HEK293 (cell line): ENCODE data around the gene HUWE1.
"Not testable (repeated sequence)": the region's sequence is repeated elsewhere in the genome, so short reads cannot be mapped to it uniquely, and the experiment has no call there.

Experiments used
- CTCF ChIA-PET: fragments of 350-600 bp; formaldehyde crosslinking; extraction: SDS; loops from one replicate; lab custom pipeline; 2021; ENCODE audit warnings: antibody characterized with exemption; lab: Yijun Ruan, JAX
- POLR2A ChIA-PET: fragments of 300-600 bp; formaldehyde crosslinking; extraction: SDS; loops from one replicate; lab custom pipeline; 2020; ENCODE audit warnings: antibody characterized with exemption, inconsistent platforms; lab: Yijun Ruan, JAX
- H3K27ac ChIP-seq: fragments of 200-500 bp; sonication (Bioruptor generic); 2 replicates; pipeline ENCODE4 v1.5.1; 2014; ENCODE audit warnings: low read depth, low read length, control low read depth, inconsistent platforms; ENCODE audit errors: extremely low read depth
- H3K36me3 ChIP-seq, 2 experiments: fragments of 200-500 bp in 1 of 2; sonication (Bioruptor generic) in 1 of 2; 1 replicate in 1 of 2; 2 replicates in 1 of 2; pipeline ENCODE4 v1.5.1; 2014 to 2017; ENCODE audit warnings: inconsistent platforms in 2 of 2, low read length in 2 of 2; ENCODE audit not compliant: control insufficient read depth in 2 of 2, insufficient read depth in 1 of 2
- H3K4me1 ChIP-seq: fragments of 200-500 bp; sonication (Bioruptor generic); 2 replicates; pipeline ENCODE4 v1.5.1; 2014; ENCODE audit warnings: mild to moderate bottlenecking, low read length, inconsistent platforms; ENCODE audit not compliant: control insufficient read depth, insufficient read depth
- H3K4me3 ChIP-seq: 2 replicates; pipeline ENCODE4 v1.5.1; 2011; ENCODE audit warnings: low read depth, mild to moderate bottlenecking, control low read depth, low read length, moderate library complexity
- H3K9me3 ChIP-seq: fragments of 200-500 bp; sonication (Bioruptor generic); 2 replicates; pipeline ENCODE4 v1.5.1; 2014; ENCODE audit warnings: low read depth, low read length, inconsistent platforms; ENCODE audit not compliant: control insufficient read depth, insufficient read depth
- BCL11B ChIP-seq: fragments of 450-650 bp; formaldehyde crosslinking; IDR thresholded peaks from 2 replicates; pipeline ENCODE4 v1.5.1; 2016; ENCODE audit warnings: low read depth, missing biosample characterization, missing genetic modification characterization
- GLIS2 ChIP-seq: fragments of 450-650 bp; formaldehyde crosslinking; IDR thresholded peaks from 2 replicates; pipeline ENCODE4 v1.5.1; 2016; ENCODE audit warnings: missing biosample characterization, missing genetic modification characterization
- HOXC10 ChIP-seq: sonication (generic); formaldehyde crosslinking; IDR thresholded peaks from 2 replicates; pipeline ENCODE4 v1.8.1; 2023; ENCODE audit warnings: mild to moderate bottlenecking, missing genetic modification reagents
- KLF1 ChIP-seq: fragments of 450-650 bp; formaldehyde crosslinking; IDR thresholded peaks from 2 replicates; pipeline ENCODE4 v1.5.1; 2016; ENCODE audit warnings: missing biosample characterization, missing genetic modification characterization
- SALL2 ChIP-seq: fragments of 450-650 bp; formaldehyde crosslinking; IDR thresholded peaks from 2 replicates; pipeline ENCODE4 v1.5.0; 2017; ENCODE audit warnings: missing biosample characterization, mild to moderate bottlenecking, missing genetic modification characterization, borderline replicate concordance
- SCRT1 ChIP-seq: fragments of 450-650 bp; formaldehyde crosslinking; IDR thresholded peaks from 2 replicates; pipeline ENCODE4 v1.5.1; 2016; ENCODE audit warnings: missing biosample characterization, missing genetic modification characterization, borderline replicate concordance
- SETDB1 ChIP-seq: IDR thresholded peaks from one replicate; pipeline ENCODE4 v1.6.1; 2017; ENCODE audit warnings: mild to moderate bottlenecking, low read length, moderate library complexity, mixed read lengths; ENCODE audit not compliant: insufficient read length
- SP2 ChIP-seq: fragments of 450-650 bp; formaldehyde crosslinking; IDR thresholded peaks from 2 replicates; pipeline ENCODE4 v1.5.1; 2016; ENCODE audit warnings: missing biosample characterization, missing genetic modification characterization
- ZNF140 ChIP-seq: fragments of 450-650 bp; formaldehyde crosslinking; IDR thresholded peaks from 2 replicates; pipeline ENCODE4 v1.5.1; 2016; ENCODE audit warnings: missing biosample characterization, missing genetic modification characterization
- ZNF157 ChIP-seq: fragments of 450-650 bp; formaldehyde crosslinking; IDR thresholded peaks from 2 replicates; pipeline ENCODE4 v1.5.1; 2016; ENCODE audit warnings: missing biosample characterization, missing genetic modification characterization
- ZNF169 ChIP-seq: fragments of 450-650 bp; formaldehyde crosslinking; IDR thresholded peaks from 2 replicates; pipeline ENCODE4 v1.5.1; 2016; ENCODE audit warnings: missing biosample characterization, missing genetic modification characterization
- ZNF19 ChIP-seq: fragments of 450-650 bp; formaldehyde crosslinking; IDR thresholded peaks from 2 replicates; pipeline ENCODE4; 2016; ENCODE audit warnings: missing biosample characterization, missing genetic modification characterization, low read depth
- ZNF248 ChIP-seq: fragments of 450-650 bp; formaldehyde crosslinking; IDR thresholded peaks from 2 replicates; pipeline ENCODE4 v1.5.1; 2017; ENCODE audit warnings: missing biosample characterization, missing genetic modification characterization
- ZNF274 ChIP-seq, 2 experiments: fragments of 200-500 bp in 1 of 2; fragments of 450-650 bp in 1 of 2; sonication (Bioruptor generic) in 1 of 2; formaldehyde crosslinking in 1 of 2; IDR thresholded peaks; 2 replicates each; pipeline versions ENCODE4 v1.5.1 to v1.6.1; 2014 to 2016; ENCODE audit warnings: borderline replicate concordance in 1 of 2, inconsistent platforms in 1 of 2, low read length in 1 of 2, missing biosample characterization in 1 of 2, missing genetic modification characterization in 1 of 2
- ZNF292 ChIP-seq: fragments of 450-650 bp; formaldehyde crosslinking; IDR thresholded peaks from 2 replicates; pipeline ENCODE4 v1.5.1; 2016; ENCODE audit warnings: low read depth, missing biosample characterization, missing genetic modification characterization, borderline replicate concordance
- ZNF521 ChIP-seq: fragments of 450-650 bp; formaldehyde crosslinking; IDR thresholded peaks from 2 replicates; pipeline ENCODE4 v1.5.1; 2017; ENCODE audit warnings: missing biosample characterization, mild to moderate bottlenecking, missing genetic modification characterization
- ZNF558 ChIP-seq: fragments of 450-650 bp; formaldehyde crosslinking; IDR thresholded peaks from 2 replicates; pipeline ENCODE4 v1.5.1; 2016; ENCODE audit warnings: missing biosample characterization, missing genetic modification characterization
- ZNF660 ChIP-seq: fragments of 450-650 bp; IDR thresholded peaks from 2 replicates; pipeline ENCODE4 v1.5.1; 2018; ENCODE audit warnings: missing biosample characterization, mild to moderate bottlenecking, missing genetic modification characterization
- ZNF843 ChIP-seq: fragments of 450-650 bp; formaldehyde crosslinking; IDR thresholded peaks from 2 replicates; pipeline ENCODE4 v1.5.1; 2016; ENCODE audit warnings: missing biosample characterization, missing genetic modification characterization
- TF ChIP-seq, protein P1 (sequence below): fragments of 450-650 bp; formaldehyde crosslinking; IDR thresholded peaks from 2 replicates; pipeline ENCODE4 v1.5.1; 2016; ENCODE audit warnings: missing biosample characterization, missing genetic modification characterization
- TF ChIP-seq, protein P2 (sequence below): fragments of 450-650 bp; formaldehyde crosslinking; IDR thresholded peaks from 2 replicates; pipeline ENCODE4 v1.5.1; 2016; ENCODE audit warnings: missing biosample characterization, missing genetic modification characterization
- TF ChIP-seq, protein P3 (sequence below): fragments of 450-650 bp; formaldehyde crosslinking; IDR thresholded peaks from 2 replicates; pipeline ENCODE4 v1.5.1; 2017; ENCODE audit warnings: missing biosample characterization, missing genetic modification characterization
- TF ChIP-seq, protein P4 (sequence below): fragments of 450-650 bp; formaldehyde crosslinking; IDR thresholded peaks from 2 replicates; pipeline ENCODE4 v1.5.1; 2017; ENCODE audit warnings: missing biosample characterization, missing genetic modification characterization

Gene HUWE1

DNA sequence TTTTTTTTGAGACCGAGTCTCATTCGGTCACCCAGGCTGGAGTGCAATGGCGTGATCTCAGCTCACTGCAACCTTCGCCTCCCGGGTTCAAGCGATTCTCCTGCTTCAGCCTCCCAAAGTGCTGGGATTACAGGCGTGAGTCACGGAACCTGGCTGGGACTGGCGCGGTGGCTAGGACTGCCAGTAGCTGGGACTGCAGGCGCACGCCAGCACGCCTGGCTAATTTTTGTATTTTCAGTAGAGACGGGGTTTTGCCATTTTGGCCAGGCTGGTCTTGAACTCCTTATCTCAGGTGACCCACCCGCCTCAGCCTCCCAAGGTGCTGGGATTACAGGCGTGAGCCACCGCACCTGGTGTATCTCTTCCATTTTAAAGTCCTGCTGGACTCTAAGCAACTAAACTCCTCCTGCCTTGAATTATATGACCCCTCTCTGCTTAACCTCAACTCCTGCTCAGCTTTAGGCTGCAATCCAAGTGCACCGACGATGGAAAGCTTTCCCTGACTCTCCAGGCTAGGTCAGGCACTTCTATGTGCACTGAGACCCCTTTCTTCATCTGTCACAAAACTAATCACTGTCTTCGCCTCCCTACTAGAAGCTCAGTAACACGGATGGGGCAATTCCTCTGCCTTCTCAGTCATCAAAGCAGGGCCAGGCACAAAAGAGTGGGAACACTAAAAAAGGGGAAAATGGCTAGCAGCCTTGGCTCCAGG is 155.1 kb downstream of the HUWE1 start:
- H3K4me3 ChIP-seq, POLR2A ChIA-PET, H3K4me1 ChIP-seq, H3K27ac ChIP-seq, H3K9me3 ChIP-seq: not testable (repeated sequence)
- peaks cover 24 to 36% of the 10 kb centered on the region in 2 experiments for H3K36me3 ChIP-seq
- CTCF ChIA-PET = interaction anchor here (0.5 to 1.0 kb wide), 3 partner anchors 50 to 304 kb away, joined by 3 to 4 read pairs (median 3); no protein-coding TSS in a partner anchor
- 0 out of 2 replicates have a peak, but pooled peaks have one; percentile 53 for TF ChIP-seq HOXC10

DNA sequence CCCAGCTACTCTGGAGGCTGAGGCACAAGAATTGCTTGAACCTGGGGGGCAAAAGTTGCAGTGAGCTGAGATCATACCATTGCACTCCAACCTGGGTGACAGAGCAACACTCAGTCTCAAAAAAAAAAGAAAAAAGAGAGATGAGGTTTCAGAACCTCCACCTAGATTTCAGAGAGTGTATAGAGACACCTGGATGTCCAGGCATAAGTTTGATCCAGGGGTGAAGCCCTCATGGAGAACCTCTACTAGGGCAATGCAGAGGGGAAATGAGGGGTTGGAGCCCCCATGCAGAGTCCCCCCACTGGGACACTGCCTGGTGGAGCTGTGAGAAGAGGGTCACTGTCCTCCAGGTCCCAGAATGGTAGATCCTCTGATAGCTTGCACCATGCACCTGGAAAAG is 159.5 kb downstream of the HUWE1 start:
- Histone ChIP-seq H3K4me3 (no peak overlapping the region), H3K36me3 (no peaks in the 10 kb centered on the region), H3K9me3 (peaks cover 2% of the 10 kb centered on the region), H3K27ac (no peak overlapping the region), H3K4me1 (no peaks in the 10 kb centered on the region)
- no peak for TF ChIP-seq KLF1 (tag by site-specific recombination)
- no peak for TF ChIP-seq ZNF292
- TF ChIP-seq, protein P1, sequence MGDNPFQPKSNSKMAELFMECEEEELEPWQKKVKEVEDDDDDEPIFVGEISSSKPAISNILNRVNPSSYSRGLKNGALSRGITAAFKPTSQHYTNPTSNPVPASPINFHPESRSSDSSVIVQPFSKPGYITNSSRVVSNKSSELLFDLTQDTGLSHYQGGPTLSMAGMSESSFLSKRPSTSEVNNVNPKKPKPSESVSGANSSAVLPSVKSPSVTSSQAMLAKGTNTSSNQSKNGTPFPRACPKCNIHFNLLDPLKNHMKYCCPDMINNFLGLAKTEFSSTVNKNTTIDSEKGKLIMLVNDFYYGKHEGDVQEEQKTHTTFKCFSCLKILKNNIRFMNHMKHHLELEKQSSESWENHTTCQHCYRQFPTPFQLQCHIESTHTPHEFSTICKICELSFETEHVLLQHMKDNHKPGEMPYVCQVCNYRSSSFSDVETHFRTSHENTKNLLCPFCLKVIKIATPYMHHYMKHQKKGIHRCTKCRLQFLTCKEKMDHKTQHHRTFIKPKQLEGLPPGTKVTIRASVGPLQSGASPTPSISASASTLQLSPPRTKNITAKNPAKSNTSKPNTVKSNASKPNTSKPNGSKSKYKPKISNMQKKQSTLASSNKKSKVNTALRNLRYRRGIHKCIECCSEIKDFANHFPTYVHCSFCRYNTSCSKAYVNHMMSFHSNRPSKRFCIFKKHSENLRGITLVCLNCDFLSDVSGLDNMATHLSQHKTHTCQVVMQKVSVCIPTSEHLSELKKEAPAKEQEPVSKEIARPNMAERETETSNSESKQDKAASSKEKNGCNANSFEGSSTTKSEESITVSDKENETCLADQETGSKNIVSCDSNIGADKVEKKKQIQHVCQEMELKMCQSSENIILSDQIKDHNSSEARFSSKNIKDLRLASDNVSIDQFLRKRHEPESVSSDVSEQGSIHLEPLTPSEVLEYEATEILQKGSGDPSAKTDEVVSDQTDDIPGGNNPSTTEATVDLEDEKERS (tag by site-specific recombination) = peak; percentile 68; the same call in 1 of the 2 replicates
- no peak for TF ChIP-seq SP2 (tag by site-specific recombination)
- no peak for TF ChIP-seq ZNF140 (tag by site-specific recombination)
- TF ChIP-seq SCRT1 (tag by site-specific recombination) = no peak
- peak; percentile 57 for TF ChIP-seq SETDB1
- no peak for TF ChIP-seq ZNF248 (tag by site-specific recombination)
- TF ChIP-seq ZNF19 (tag by site-specific recombination) = no peak
- no peak for TF ChIP-seq ZNF274 (IDR thresholded peaks at IDR 0.05; ENCODE audit: low read length)
- no peak for TF ChIP-seq ZNF274 (tag by site-specific recombination; IDR thresholded peaks at IDR 0.05; ENCODE audit: borderline replicate concordance)
- no peak for TF ChIP-seq ZNF521 (tag by site-specific recombination)
- no peak for TF ChIP-seq BCL11B
- no peak for TF ChIP-seq ZNF843 (tag by site-specific recombination)
- CTCF ChIA-PET = no interaction called here
- POLR2A ChIA-PET = no interaction called here

DNA sequence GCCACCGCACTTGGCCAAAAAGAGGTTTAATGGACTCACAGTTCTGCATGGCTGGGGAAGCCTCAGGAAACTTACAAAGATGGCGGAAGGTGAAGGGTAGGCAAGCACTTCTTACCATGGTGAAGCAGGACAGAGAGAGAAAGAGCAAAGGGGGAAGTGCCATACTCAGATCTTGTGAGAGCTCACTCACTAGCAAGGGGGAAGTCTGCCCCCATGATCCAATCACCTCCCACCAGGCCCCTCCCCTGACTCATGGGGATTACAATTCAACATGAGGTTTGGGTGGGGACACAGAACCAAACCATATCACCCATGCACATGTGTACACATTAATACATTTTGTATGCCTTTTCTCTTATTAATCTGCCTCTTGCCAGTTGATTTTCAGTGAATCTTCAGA is 175.2 kb downstream of the HUWE1 start:
- ChIA-PET POLR2A (no interaction called here), CTCF (interaction anchor here (0.5 kb wide), 1 partner anchor 62 kb away, joined by 3 read pairs; no protein-coding TSS in a partner anchor)
- Histone ChIP-seq H3K9me3 (no peaks in the 10 kb centered on the region), H3K36me3 (no peaks in the 10 kb centered on the region), H3K27ac (no peak overlapping the region), H3K4me1 (no peaks in the 10 kb centered on the region), H3K4me3 (no peak overlapping the region)
- no peak for TF ChIP-seq GLIS2 (tag by site-specific recombination)
- no peak for TF ChIP-seq ZNF660 (tag by site-specific recombination)
- no peak for TF ChIP-seq ZNF558 (tag by site-specific recombination)
- no peak for TF ChIP-seq ZNF157 (tag by site-specific recombination)
- TF ChIP-seq ZNF169 (tag by site-specific recombination) = no peak
- TF ChIP-seq, protein P2, sequence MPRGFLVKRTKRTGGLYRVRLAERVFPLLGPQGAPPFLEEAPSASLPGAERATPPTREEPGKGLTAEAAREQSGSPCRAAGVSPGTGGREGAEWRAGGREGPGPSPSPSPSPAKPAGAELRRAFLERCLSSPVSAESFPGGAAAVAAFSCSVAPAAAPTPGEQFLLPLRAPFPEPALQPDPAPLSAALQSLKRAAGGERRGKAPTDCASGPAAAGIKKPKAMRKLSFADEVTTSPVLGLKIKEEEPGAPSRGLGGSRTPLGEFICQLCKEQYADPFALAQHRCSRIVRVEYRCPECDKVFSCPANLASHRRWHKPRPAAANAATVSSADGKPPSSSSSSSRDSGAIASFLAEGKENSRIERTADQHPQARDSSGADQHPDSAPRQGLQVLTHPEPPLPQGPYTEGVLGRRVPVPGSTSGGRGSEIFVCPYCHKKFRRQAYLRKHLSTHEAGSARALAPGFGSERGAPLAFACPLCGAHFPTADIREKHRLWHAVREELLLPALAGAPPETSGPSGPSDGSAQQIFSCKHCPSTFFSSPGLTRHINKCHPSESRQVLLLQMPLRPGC = no peak
- TF ChIP-seq SALL2 (tag by site-specific recombination) = no peak
- TF ChIP-seq, protein P3, sequence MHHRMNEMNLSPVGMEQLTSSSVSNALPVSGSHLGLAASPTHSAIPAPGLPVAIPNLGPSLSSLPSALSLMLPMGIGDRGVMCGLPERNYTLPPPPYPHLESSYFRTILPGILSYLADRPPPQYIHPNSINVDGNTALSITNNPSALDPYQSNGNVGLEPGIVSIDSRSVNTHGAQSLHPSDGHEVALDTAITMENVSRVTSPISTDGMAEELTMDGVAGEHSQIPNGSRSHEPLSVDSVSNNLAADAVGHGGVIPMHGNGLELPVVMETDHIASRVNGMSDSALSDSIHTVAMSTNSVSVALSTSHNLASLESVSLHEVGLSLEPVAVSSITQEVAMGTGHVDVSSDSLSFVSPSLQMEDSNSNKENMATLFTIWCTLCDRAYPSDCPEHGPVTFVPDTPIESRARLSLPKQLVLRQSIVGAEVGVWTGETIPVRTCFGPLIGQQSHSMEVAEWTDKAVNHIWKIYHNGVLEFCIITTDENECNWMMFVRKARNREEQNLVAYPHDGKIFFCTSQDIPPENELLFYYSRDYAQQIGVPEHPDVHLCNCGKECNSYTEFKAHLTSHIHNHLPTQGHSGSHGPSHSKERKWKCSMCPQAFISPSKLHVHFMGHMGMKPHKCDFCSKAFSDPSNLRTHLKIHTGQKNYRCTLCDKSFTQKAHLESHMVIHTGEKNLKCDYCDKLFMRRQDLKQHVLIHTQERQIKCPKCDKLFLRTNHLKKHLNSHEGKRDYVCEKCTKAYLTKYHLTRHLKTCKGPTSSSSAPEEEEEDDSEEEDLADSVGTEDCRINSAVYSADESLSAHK (tag by site-specific recombination) = no peak
- TF ChIP-seq, protein P4, sequence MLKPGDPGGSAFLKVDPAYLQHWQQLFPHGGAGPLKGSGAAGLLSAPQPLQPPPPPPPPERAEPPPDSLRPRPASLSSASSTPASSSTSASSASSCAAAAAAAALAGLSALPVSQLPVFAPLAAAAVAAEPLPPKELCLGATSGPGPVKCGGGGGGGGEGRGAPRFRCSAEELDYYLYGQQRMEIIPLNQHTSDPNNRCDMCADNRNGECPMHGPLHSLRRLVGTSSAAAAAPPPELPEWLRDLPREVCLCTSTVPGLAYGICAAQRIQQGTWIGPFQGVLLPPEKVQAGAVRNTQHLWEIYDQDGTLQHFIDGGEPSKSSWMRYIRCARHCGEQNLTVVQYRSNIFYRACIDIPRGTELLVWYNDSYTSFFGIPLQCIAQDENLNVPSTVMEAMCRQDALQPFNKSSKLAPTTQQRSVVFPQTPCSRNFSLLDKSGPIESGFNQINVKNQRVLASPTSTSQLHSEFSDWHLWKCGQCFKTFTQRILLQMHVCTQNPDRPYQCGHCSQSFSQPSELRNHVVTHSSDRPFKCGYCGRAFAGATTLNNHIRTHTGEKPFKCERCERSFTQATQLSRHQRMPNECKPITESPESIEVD (tag by site-specific recombination) = no peak
